ENCODE results near the gene KRT20. TPM values are rescaled to one million over a fixed set of nuclear protein-coding genes. Genes with fewer than 3 reads are reported as not detected.

Gene KRT20
- total RNA-seq, 1 experiment from 2014 or later: 0.13 TPM

- no peak for TF ChIP-seq TCF7L2 (IDR thresholded peaks at IDR 0.05; ENCODE audit: low read depth, low read length)
- TF ChIP-seq POLR2AphosphoS5 (IDR thresholded peaks at IDR 0.05; ENCODE audit: low read depth, low read length): no peak
- TF ChIP-seq SIN3A (IDR thresholded peaks at IDR 0.05; ENCODE audit: borderline replicate concordance, insufficient read depth, low read depth, low read length): no peak
- no peak for TF ChIP-seq REST (IDR thresholded peaks at IDR 0.05; ENCODE audit: insufficient read depth in 1 of 2, low read depth in 2 of 2, low read length in 1 of 2)
- no peak for TF ChIP-seq CTCF (IDR thresholded peaks at IDR 0.05)
- no TSS peak for BruUV-seq (replicated peaks)
- no peak overlapping the region for H3K4me3 ChIP-seq (ENCODE audit: low read depth in 2 of 2, low read length in 2 of 2)
- in situ Hi-C loops (cut with HindIII; ENCODE audit: low pct_unique_long_range_greater_than_20kb, low sequenced_read_pairs): no loop called here
- intact Hi-C loops (cut with micrococcal nuclease; ENCODE audit: unreplicated experiment): loop anchor here (1.0 to 10.0 kb wide), 6 partner anchors 53 to 739 kb away; partner anchors contain the start of gene KRT19
- POLR2A ChIA-PET: no interaction called here
- no peaks in the 10 kb centered on the region; the same call in 1 of the 2 replicates for H3K27me3 ChIP-seq (ENCODE audit: control insufficient read depth, insufficient read depth, low read length)
- ATAC-seq (peak; percentile 55), DNase-seq (ENCODE audit: low read depth, low spot score) (no peak)
- no peaks in the 10 kb centered on the region for H3K36me3 ChIP-seq (ENCODE audit: control insufficient read depth, insufficient read depth, low read length)
- no peaks in the 10 kb centered on the region for H3K9me3 ChIP-seq (ENCODE audit: control insufficient read depth, insufficient read depth, low read depth, low read length)
- H3K27ac ChIP-seq (ENCODE audit: low read length): peak overlapping the region; percentile 2; the same call in 1 of the 2 replicates
- CTCF ChIA-PET: interaction anchor here (0.7 to 2.1 kb wide), 4 partner anchors 24 to 640 kb away, joined by 3 to 11 read pairs (median 3); no protein-coding TSS in a partner anchor
- peaks cover 8% of the 10 kb centered on the region; the same call in 1 of the 2 replicates for H3K4me1 ChIP-seq (ENCODE audit: control insufficient read depth, insufficient read depth, low read length)
Observed at GRCh38 chr17:40909755-40910154, 24.7 kb upstream of the KRT20 start.

GRCh38 chr17:40909351-40909750 is 24.3 kb upstream of the KRT20 start:
- peak; percentile 97 for ATAC-seq
- intact Hi-C loops (cut with micrococcal nuclease; ENCODE audit: unreplicated experiment) (loop anchor here (1.0 to 10.0 kb wide), 6 partner anchors 53 to 739 kb away; partner anchors contain the start of gene KRT19), in situ Hi-C loops (cut with HindIII; ENCODE audit: low pct_unique_long_range_greater_than_20kb, low sequenced_read_pairs) (no loop called here)
- BruUV-seq (replicated peaks): no TSS peak
- no peak for TF ChIP-seq REST (IDR thresholded peaks at IDR 0.05; ENCODE audit: insufficient read depth in 1 of 2, low read depth in 2 of 2, low read length in 1 of 2)
- TF ChIP-seq CTCF (IDR thresholded peaks at IDR 0.05): peak; percentile 85
- TF ChIP-seq POLR2AphosphoS5 (IDR thresholded peaks at IDR 0.05; ENCODE audit: low read depth, low read length): no peak
- TF ChIP-seq SIN3A (IDR thresholded peaks at IDR 0.05; ENCODE audit: borderline replicate concordance, insufficient read depth, low read depth, low read length): no peak
- Histone ChIP-seq H3K4me3 (ENCODE audit: low read depth in 2 of 2, low read length in 2 of 2) (no peak overlapping the region), H3K27ac (ENCODE audit: low read length) (peak overlapping the region; percentile 2; the same call in 1 of the 2 replicates), H3K36me3 (ENCODE audit: control insufficient read depth, insufficient read depth, low read length) (no peaks in the 10 kb centered on the region), H3K27me3 (ENCODE audit: control insufficient read depth, insufficient read depth, low read length) (no peaks in the 10 kb centered on the region; the same call in 1 of the 2 replicates), H3K4me1 (ENCODE audit: control insufficient read depth, insufficient read depth, low read length) (peaks cover 11% of the 10 kb centered on the region; the same call in 1 of the 2 replicates), H3K9me3 (ENCODE audit: control insufficient read depth, insufficient read depth, low read depth, low read length) (no peaks in the 10 kb centered on the region)
- no peak for DNase-seq (ENCODE audit: low read depth, low spot score)
- ChIA-PET POLR2A (no interaction called here), CTCF (interaction anchor here (0.7 to 2.1 kb wide), 4 partner anchors 23 to 640 kb away, joined by 3 to 11 read pairs (median 3); no protein-coding TSS in a partner anchor)
